ENCODE results near the gene CADPS. TPM values are rescaled to one million over a fixed set of nuclear protein-coding genes. Genes with fewer than 3 reads are reported as not detected.

CADPS gene
- total RNA-seq, 1 experiment from 2014 or later: 7.0 TPM

DNA sequence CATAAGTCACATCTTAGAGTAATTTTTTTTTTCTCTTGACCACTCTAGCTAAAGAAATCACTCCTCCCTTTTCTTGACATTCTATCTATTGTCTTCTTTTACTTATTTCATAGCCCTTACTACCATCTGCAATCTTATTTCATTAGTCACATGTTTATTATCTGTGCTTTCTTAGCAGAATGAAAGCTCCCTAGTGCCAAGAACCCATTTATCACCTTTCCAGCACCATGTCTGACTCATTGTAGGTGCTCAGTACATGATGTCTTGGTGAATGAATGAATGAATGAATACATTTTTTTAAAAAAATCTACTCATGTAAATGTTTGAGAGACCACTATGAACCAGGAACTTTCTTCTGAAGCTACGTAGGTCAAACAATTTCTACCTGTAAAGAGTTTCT is 157.2 kb downstream of the CADPS start:
- ChIA-PET CTCF (interaction anchor here (1.0 to 1.6 kb wide), 2 partner anchors 50 to 52 kb away, joined by 3 read pairs; no protein-coding TSS in a partner anchor), POLR2A (interaction anchor here (1.2 kb wide), 1 partner anchor 9 kb away, joined by 4 read pairs; no protein-coding TSS in a partner anchor)
- Mint-ChIP-seq H3K27ac (no peak overlapping the region), H3K36me3 (no peaks in the 10 kb centered on the region), H3K27me3 (ENCODE audit: low read depth) (no peaks in the 10 kb centered on the region; the same call in 1 of the 2 replicates), H3K4me3 (no peak overlapping the region), H3K4me1 (peaks cover 13% of the 10 kb centered on the region), H3K9me3 (no peaks in the 10 kb centered on the region)
- no peak for TF ChIP-seq KAT7 (CRISPR knock-in tag; IDR thresholded peaks at IDR 0.05; ENCODE audit: borderline replicate concordance)
- TF ChIP-seq RELA (CRISPR knock-in tag; IDR thresholded peaks at IDR 0.05; ENCODE audit: borderline replicate concordance): no peak
- TF ChIP-seq FOXK1 (CRISPR knock-in tag; IDR thresholded peaks at IDR 0.05): no peak
- no peak for TF ChIP-seq JAZF1 (CRISPR knock-in tag; IDR thresholded peaks at IDR 0.05)
- TF ChIP-seq GTF2I (CRISPR knock-in tag; conservative IDR thresholded peaks at IDR 0.05): no peak
- no peak for TF ChIP-seq CREB1 (CRISPR knock-in tag; IDR thresholded peaks at IDR 0.05)
- TF ChIP-seq ZNF671 (CRISPR knock-in tag; IDR thresholded peaks at IDR 0.05): no peak
- TF ChIP-seq, protein P1, sequence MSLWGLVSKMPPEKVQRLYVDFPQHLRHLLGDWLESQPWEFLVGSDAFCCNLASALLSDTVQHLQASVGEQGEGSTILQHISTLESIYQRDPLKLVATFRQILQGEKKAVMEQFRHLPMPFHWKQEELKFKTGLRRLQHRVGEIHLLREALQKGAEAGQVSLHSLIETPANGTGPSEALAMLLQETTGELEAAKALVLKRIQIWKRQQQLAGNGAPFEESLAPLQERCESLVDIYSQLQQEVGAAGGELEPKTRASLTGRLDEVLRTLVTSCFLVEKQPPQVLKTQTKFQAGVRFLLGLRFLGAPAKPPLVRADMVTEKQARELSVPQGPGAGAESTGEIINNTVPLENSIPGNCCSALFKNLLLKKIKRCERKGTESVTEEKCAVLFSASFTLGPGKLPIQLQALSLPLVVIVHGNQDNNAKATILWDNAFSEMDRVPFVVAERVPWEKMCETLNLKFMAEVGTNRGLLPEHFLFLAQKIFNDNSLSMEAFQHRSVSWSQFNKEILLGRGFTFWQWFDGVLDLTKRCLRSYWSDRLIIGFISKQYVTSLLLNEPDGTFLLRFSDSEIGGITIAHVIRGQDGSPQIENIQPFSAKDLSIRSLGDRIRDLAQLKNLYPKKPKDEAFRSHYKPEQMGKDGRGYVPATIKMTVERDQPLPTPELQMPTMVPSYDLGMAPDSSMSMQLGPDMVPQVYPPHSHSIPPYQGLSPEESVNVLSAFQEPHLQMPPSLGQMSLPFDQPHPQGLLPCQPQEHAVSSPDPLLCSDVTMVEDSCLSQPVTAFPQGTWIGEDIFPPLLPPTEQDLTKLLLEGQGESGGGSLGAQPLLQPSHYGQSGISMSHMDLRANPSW (CRISPR knock-in tag; conservative IDR thresholded peaks at IDR 0.05; ENCODE audit: low read depth): no peak
- TF ChIP-seq NR3C1 (CRISPR knock-in tag; conservative IDR thresholded peaks at IDR 0.05; ENCODE audit: low read depth): no peak
- no peak for TF ChIP-seq SP1 (CRISPR knock-in tag; conservative IDR thresholded peaks at IDR 0.05)
- TF ChIP-seq, protein P2, sequence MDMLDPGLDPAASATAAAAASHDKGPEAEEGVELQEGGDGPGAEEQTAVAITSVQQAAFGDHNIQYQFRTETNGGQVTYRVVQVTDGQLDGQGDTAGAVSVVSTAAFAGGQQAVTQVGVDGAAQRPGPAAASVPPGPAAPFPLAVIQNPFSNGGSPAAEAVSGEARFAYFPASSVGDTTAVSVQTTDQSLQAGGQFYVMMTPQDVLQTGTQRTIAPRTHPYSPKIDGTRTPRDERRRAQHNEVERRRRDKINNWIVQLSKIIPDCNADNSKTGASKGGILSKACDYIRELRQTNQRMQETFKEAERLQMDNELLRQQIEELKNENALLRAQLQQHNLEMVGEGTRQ (CRISPR knock-in tag; IDR thresholded peaks at IDR 0.05): no peak
- TF ChIP-seq, protein P3, sequence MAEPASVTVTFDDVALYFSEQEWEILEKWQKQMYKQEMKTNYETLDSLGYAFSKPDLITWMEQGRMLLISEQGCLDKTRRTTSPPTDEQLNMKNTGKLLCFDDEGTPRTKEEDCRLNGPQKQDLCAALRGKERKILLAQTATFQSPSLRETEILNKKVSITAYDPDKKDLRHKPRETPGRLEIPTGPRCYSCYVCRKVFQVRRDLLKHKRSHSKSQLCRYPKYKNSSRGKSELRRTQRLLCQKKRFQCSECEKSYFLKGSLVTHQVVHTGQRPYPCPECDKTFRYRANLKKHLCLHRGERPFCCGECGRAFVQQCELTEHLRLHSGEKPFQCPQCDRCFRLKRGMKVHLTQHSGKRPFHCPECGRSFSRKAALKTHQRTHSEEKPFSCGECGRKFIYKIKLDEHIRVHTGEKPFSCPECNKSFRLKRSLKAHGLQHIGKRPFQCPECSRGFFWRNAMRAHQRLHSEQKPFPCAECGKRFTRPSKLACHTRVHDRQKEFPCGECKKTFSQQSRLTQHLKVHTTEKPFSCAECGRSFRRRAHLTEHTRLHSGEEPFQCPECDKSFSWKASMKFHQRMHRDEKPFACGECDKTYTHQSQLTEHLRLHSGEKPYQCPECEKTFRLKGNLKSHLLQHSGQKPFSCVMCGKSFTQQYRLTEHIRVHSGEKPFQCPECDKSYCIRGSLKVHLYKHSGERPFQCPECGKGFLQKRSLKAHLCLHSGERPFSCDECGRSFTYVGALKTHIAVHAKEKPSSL (CRISPR knock-in tag; conservative IDR thresholded peaks at IDR 0.05): no peak
- TF ChIP-seq ELF4 (CRISPR knock-in tag; IDR thresholded peaks at IDR 0.05; ENCODE audit: low read depth): no peak
- no peak for TF ChIP-seq SMAD4 (CRISPR knock-in tag; IDR thresholded peaks at IDR 0.05)
- TF ChIP-seq, protein P4, sequence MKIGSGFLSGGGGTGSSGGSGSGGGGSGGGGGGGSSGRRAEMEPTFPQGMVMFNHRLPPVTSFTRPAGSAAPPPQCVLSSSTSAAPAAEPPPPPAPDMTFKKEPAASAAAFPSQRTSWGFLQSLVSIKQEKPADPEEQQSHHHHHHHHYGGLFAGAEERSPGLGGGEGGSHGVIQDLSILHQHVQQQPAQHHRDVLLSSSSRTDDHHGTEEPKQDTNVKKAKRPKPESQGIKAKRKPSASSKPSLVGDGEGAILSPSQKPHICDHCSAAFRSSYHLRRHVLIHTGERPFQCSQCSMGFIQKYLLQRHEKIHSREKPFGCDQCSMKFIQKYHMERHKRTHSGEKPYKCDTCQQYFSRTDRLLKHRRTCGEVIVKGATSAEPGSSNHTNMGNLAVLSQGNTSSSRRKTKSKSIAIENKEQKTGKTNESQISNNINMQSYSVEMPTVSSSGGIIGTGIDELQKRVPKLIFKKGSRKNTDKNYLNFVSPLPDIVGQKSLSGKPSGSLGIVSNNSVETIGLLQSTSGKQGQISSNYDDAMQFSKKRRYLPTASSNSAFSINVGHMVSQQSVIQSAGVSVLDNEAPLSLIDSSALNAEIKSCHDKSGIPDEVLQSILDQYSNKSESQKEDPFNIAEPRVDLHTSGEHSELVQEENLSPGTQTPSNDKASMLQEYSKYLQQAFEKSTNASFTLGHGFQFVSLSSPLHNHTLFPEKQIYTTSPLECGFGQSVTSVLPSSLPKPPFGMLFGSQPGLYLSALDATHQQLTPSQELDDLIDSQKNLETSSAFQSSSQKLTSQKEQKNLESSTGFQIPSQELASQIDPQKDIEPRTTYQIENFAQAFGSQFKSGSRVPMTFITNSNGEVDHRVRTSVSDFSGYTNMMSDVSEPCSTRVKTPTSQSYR (CRISPR knock-in tag; IDR thresholded peaks at IDR 0.05): no peak
- TF ChIP-seq, protein P5, sequence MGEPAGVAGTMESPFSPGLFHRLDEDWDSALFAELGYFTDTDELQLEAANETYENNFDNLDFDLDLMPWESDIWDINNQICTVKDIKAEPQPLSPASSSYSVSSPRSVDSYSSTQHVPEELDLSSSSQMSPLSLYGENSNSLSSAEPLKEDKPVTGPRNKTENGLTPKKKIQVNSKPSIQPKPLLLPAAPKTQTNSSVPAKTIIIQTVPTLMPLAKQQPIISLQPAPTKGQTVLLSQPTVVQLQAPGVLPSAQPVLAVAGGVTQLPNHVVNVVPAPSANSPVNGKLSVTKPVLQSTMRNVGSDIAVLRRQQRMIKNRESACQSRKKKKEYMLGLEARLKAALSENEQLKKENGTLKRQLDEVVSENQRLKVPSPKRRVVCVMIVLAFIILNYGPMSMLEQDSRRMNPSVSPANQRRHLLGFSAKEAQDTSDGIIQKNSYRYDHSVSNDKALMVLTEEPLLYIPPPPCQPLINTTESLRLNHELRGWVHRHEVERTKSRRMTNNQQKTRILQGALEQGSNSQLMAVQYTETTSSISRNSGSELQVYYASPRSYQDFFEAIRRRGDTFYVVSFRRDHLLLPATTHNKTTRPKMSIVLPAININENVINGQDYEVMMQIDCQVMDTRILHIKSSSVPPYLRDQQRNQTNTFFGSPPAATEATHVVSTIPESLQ (CRISPR knock-in tag; IDR thresholded peaks at IDR 0.05): no peak
- no peak for DNase-seq (ENCODE audit: low spot score)
- no peak for ATAC-seq
